ENCODE data around the gene KIF26A.

GRCh38 chr14:104118006-104118844, 20.2 kb upstream of the KIF26A start:
- TF ChIP-seq CTCF (IDR thresholded peaks at IDR 0.05; ENCODE audit: insufficient read depth, low read length, poor library complexity, severe bottlenecking): no peak
- no peak for TF ChIP-seq EZH2phosphoT487 (conservative IDR thresholded peaks at IDR 0.05; ENCODE audit: low read length)
